ENCODE data around the gene FRMD4A.

FRMD4A gene

DNA sequence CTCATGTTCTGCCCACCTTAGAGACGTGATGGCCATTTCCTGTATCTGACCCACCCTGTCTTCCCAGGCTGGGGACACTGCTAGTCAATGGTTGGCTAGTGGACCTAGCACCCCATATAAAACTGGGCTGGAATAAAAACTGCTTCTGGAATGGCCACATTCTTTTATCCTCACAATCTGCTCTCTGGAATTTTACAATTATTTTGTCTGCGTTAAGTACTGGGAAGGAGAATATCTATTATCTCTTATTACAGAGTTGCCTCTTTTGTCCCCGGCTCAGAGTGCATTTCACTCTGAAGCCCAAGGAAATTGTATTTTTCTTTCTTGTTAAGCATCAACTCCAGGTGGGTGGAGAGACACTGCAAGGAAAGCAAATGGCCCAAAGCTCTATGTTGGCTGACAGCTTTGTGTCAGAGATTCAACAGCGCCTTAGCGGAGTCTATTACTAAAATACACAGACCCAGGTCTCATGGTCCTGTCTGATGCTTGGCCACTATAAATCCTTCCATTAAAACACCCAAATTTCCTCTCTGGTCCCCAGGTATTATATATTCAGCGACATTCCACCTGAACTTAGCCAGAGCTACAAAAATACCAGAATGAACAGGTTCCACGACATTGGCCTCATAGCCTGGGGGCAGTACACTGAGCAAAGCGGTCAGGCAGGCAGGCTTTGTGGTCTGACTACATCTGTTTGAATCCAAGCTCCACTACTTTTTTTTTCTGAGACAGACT lies 622.3 kb downstream of the FRMD4A start:
- H3K9me3 ChIP-seq (replicated peaks in 1 of 2; ENCODE audit: control insufficient read depth in 2 of 2, insufficient read depth in 1 of 2, low read depth in 1 of 2, low read length in 2 of 2): no peaks in the 10 kb centered on the region
- H2AK5ac ChIP-seq (ENCODE audit: low read depth, low read length): no peak overlapping the region
- no peak overlapping the region for H2BK15ac ChIP-seq (ENCODE audit: low read length)
- H3K27me3 ChIP-seq (ENCODE audit: control insufficient read depth in 3 of 3, insufficient read depth in 3 of 3, low read depth in 1 of 3, low read length in 3 of 3): no peaks in the 10 kb centered on the region
- WGBS, 2 donors (ENCODE audit: extremely low coverage in 2 of 2, insufficient read length in 2 of 2, insufficient replicate concordance in 1 of 2): no CpG with 5 or more reads among the region's 8 CpGs
- no peak overlapping the region for H4K8ac ChIP-seq (ENCODE audit: low read depth, low read length)
- peaks cover 2 to 41% of the 10 kb centered on the region in 2 donors for H3K36me3 ChIP-seq (replicated peaks in 1 of 2; ENCODE audit: control insufficient read depth in 2 of 2, insufficient read depth in 2 of 2, low read length in 2 of 2)
- H3K4me3 ChIP-seq (ENCODE audit: low read length in 2 of 2): peak overlapping the region in 1 of 2 donors; percentile 42
- H2AFZ ChIP-seq (ENCODE audit: low read length): peak overlapping the region; percentile 78
- no peak overlapping the region for H4K91ac ChIP-seq (ENCODE audit: low read depth, low read length, poor library complexity)
- H2BK120ac ChIP-seq (ENCODE audit: low read depth, low read length): no peak overlapping the region
- no peak overlapping the region for H2BK5ac ChIP-seq (ENCODE audit: low read length)
- H3K9ac ChIP-seq (ENCODE audit: low read depth, low read length, poor library complexity): no peak overlapping the region
- peak overlapping the region; percentile 9 for H3K18ac ChIP-seq (ENCODE audit: low read length)
- DNase-seq (ENCODE audit: low spot score): no peak
- no peak overlapping the region for H3K4ac ChIP-seq (ENCODE audit: low read length)
- H2BK12ac ChIP-seq (ENCODE audit: low read length): no peak overlapping the region
- H3K14ac ChIP-seq (ENCODE audit: low read length): no peak overlapping the region
- no peak overlapping the region for H3K23ac ChIP-seq (ENCODE audit: low read depth, low read length, poor library complexity)
- H3K4me1 ChIP-seq (ENCODE audit: control insufficient read depth in 2 of 2, insufficient read depth in 1 of 2, low read depth in 1 of 2, low read length in 2 of 2): peaks cover 26 to 40% of the 10 kb centered on the region in 2 donors
- peak overlapping the region; percentile 65 for H3K4me2 ChIP-seq (ENCODE audit: insufficient read depth, low read length, poor library complexity, severe bottlenecking)
- no peaks in the 10 kb centered on the region for H3K79me1 ChIP-seq (ENCODE audit: low read depth, low read length)
- peak overlapping the region; percentile 88 for H3K27ac ChIP-seq (replicated peaks; ENCODE audit: low read length)

DNA sequence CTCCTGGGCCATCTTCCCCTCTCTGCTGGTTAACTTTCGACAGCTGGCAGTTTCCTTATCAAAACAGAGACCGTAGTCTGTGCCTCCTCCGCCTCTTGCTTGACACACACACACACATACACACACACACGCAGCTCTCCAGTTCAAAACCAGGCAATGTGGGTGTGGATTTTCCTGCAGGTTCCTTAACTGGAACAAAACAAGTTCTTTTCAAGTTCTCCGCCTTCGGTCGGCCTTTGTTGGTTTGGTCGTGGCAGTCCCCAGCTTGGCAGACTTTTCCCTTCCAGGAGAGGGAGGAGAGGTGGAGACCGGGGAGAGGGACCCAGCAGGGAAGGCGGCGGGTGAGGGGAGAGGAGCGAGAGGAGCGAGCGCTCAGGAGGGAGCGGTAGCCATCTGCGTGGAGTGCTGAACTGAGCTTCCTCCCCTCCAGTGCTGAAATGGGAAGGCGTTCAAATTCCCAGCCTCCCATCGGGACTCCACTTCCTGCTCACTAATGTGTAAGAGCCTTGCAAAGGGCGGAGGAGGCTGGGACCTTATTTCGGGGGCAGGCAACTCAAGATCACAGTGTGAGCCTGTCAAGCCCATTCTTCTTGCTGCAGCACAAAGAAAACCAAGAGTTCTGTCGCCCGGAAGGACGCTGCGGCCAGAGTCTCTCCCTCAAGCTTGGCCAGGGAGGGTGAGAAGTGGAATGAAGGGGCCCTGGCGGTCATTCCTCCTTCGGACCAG lies 623.4 kb downstream of the FRMD4A start:
- peak overlapping the region; percentile 78 for H2AFZ ChIP-seq (ENCODE audit: low read length)
- H2AK5ac ChIP-seq (ENCODE audit: low read depth, low read length): no peak overlapping the region
- H2BK12ac ChIP-seq (ENCODE audit: low read length): no peak overlapping the region
- no peak overlapping the region for H2BK15ac ChIP-seq (ENCODE audit: low read length)
- H3K9ac ChIP-seq (ENCODE audit: low read depth, low read length, poor library complexity): no peak overlapping the region
- no peak overlapping the region for H2BK120ac ChIP-seq (ENCODE audit: low read depth, low read length)
- no peaks in the 10 kb centered on the region for H3K79me1 ChIP-seq (ENCODE audit: low read depth, low read length)
- H3K36me3 ChIP-seq (replicated peaks in 1 of 2; ENCODE audit: control insufficient read depth in 2 of 2, insufficient read depth in 2 of 2, low read length in 2 of 2): peaks cover 2 to 41% of the 10 kb centered on the region in 2 donors
- no peak overlapping the region for H4K8ac ChIP-seq (ENCODE audit: low read depth, low read length)
- no peak overlapping the region for H3K14ac ChIP-seq (ENCODE audit: low read length)
- H3K18ac ChIP-seq (ENCODE audit: low read length): peak overlapping the region; percentile 91
- H3K4me1 ChIP-seq (ENCODE audit: control insufficient read depth in 2 of 2, insufficient read depth in 1 of 2, low read depth in 1 of 2, low read length in 2 of 2): peaks cover 29 to 36% of the 10 kb centered on the region in 2 donors
- no CpG with 5 or more reads among the region's 26 CpGs for WGBS, 2 donors (ENCODE audit: extremely low coverage in 2 of 2, insufficient read length in 2 of 2, insufficient replicate concordance in 1 of 2)
- peak; percentile 72 for DNase-seq (ENCODE audit: low spot score)
- peak overlapping the region; percentile 65 for H3K4me2 ChIP-seq (ENCODE audit: insufficient read depth, low read length, poor library complexity, severe bottlenecking)
- H2BK5ac ChIP-seq (ENCODE audit: low read length): no peak overlapping the region
- H3K9me3 ChIP-seq (replicated peaks in 1 of 2; ENCODE audit: control insufficient read depth in 2 of 2, insufficient read depth in 1 of 2, low read depth in 1 of 2, low read length in 2 of 2): no peaks in the 10 kb centered on the region
- peak overlapping the region; percentile 88 for H3K27ac ChIP-seq (replicated peaks; ENCODE audit: low read length)
- H3K27me3 ChIP-seq (ENCODE audit: control insufficient read depth in 3 of 3, insufficient read depth in 3 of 3, low read depth in 1 of 3, low read length in 3 of 3): no peaks in the 10 kb centered on the region
- peak overlapping the region; percentile 14 for H3K23ac ChIP-seq (ENCODE audit: low read depth, low read length, poor library complexity)
- H3K4me3 ChIP-seq (ENCODE audit: low read length in 2 of 2): peak overlapping the region; percentile 36 to 42
- H4K91ac ChIP-seq (ENCODE audit: low read depth, low read length, poor library complexity): no peak overlapping the region
- H3K4ac ChIP-seq (ENCODE audit: low read length): no peak overlapping the region

DNA sequence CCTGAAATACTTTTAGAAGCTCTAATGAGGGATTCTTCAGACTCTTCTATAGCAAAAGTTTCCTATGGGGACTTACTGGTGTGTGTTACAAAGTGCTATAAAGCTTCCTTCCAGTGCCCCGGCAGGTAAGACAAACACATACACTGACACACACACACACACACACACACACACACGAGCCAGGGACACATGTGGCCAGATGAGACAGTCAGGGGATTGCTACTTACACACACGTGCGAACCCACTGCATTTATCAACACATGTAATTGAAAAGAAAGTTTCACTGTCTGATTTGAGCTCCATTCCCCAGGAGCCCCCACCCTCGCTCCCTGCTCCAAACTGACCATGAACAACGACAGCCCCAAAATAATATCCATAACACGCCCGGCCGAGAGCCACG lies 624.1 kb downstream of the FRMD4A start:
- no peak overlapping the region for H4K91ac ChIP-seq (ENCODE audit: low read depth, low read length, poor library complexity)
- no peaks in the 10 kb centered on the region for H3K9me3 ChIP-seq (replicated peaks in 1 of 2; ENCODE audit: control insufficient read depth in 2 of 2, insufficient read depth in 1 of 2, low read depth in 1 of 2, low read length in 2 of 2)
- peak overlapping the region; percentile 1 for H3K18ac ChIP-seq (ENCODE audit: low read length)
- H2AFZ ChIP-seq (ENCODE audit: low read length): no peak overlapping the region
- H2BK5ac ChIP-seq (ENCODE audit: low read length): no peak overlapping the region
- H3K27ac ChIP-seq (replicated peaks; ENCODE audit: low read length): no peak overlapping the region
- H3K4me1 ChIP-seq (ENCODE audit: control insufficient read depth in 2 of 2, insufficient read depth in 1 of 2, low read depth in 1 of 2, low read length in 2 of 2): peaks cover 29 to 36% of the 10 kb centered on the region in 2 donors
- H2AK5ac ChIP-seq (ENCODE audit: low read depth, low read length): no peak overlapping the region
- H3K79me1 ChIP-seq (ENCODE audit: low read depth, low read length): no peaks in the 10 kb centered on the region
- H3K4ac ChIP-seq (ENCODE audit: low read length): no peak overlapping the region
- no peaks in the 10 kb centered on the region for H3K27me3 ChIP-seq (ENCODE audit: control insufficient read depth in 3 of 3, insufficient read depth in 3 of 3, low read depth in 1 of 3, low read length in 3 of 3)
- no CpG with 5 or more reads among the region's 10 CpGs for WGBS, 2 donors (ENCODE audit: extremely low coverage in 2 of 2, insufficient read length in 2 of 2, insufficient replicate concordance in 1 of 2)
- no peak overlapping the region for H2BK120ac ChIP-seq (ENCODE audit: low read depth, low read length)
- H3K4me3 ChIP-seq (ENCODE audit: low read length in 2 of 2): peak overlapping the region in 1 of 2 donors; percentile 42
- H3K9ac ChIP-seq (ENCODE audit: low read depth, low read length, poor library complexity): no peak overlapping the region
- no peak for DNase-seq (ENCODE audit: low spot score)
- H3K14ac ChIP-seq (ENCODE audit: low read length): no peak overlapping the region
- H2BK15ac ChIP-seq (ENCODE audit: low read length): no peak overlapping the region
- H3K36me3 ChIP-seq (replicated peaks in 1 of 2; ENCODE audit: control insufficient read depth in 2 of 2, insufficient read depth in 2 of 2, low read length in 2 of 2): peaks cover 2 to 46% of the 10 kb centered on the region in 2 donors
- H4K8ac ChIP-seq (ENCODE audit: low read depth, low read length): peak overlapping the region; percentile 53
- H2BK12ac ChIP-seq (ENCODE audit: low read length): no peak overlapping the region
- H3K4me2 ChIP-seq (ENCODE audit: insufficient read depth, low read length, poor library complexity, severe bottlenecking): peak overlapping the region; percentile 65
- H3K23ac ChIP-seq (ENCODE audit: low read depth, low read length, poor library complexity): no peak overlapping the region

DNA sequence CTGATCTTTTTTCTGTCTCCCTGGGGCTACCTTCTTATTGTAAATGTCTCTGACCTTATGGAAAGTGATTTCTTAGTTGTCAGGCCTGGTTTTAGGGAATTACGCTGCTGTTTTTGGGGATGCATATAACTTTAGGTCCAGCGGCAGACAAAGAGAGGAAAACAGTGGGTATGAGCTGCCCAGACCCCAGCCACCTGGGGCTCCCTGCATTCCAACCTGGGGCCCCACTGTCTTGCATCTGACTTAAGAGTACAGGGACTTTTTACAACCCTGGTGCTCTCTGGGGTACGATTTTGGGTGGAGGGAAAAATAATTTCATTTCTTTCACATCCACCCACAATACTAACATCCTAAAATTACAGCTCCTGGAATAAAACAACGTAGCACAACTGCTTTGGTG lies 624.5 kb downstream of the FRMD4A start:
- WGBS, 2 donors (ENCODE audit: extremely low coverage in 2 of 2, insufficient read length in 2 of 2, insufficient replicate concordance in 1 of 2): no CpG with 5 or more reads among the region's 4 CpGs
- Histone ChIP-seq H3K14ac (ENCODE audit: low read length) (no peak overlapping the region), H4K91ac (ENCODE audit: low read depth, low read length, poor library complexity) (no peak overlapping the region), H2BK5ac (ENCODE audit: low read length) (no peak overlapping the region), H3K79me1 (ENCODE audit: low read depth, low read length) (no peaks in the 10 kb centered on the region), H2BK15ac (ENCODE audit: low read length) (no peak overlapping the region), H3K4ac (ENCODE audit: low read length) (no peak overlapping the region), H3K4me2 (ENCODE audit: insufficient read depth, low read length, poor library complexity, severe bottlenecking) (peak overlapping the region; percentile 65), H3K4me3 (ENCODE audit: low read length in 2 of 2) (peak overlapping the region in 1 of 2 donors; percentile 42), H2AK5ac (ENCODE audit: low read depth, low read length) (no peak overlapping the region), H3K27ac (replicated peaks; ENCODE audit: low read length) (no peak overlapping the region), H2AFZ (ENCODE audit: low read length) (no peak overlapping the region), H3K9ac (ENCODE audit: low read depth, low read length, poor library complexity) (no peak overlapping the region), H3K4me1 (ENCODE audit: control insufficient read depth in 2 of 2, insufficient read depth in 1 of 2, low read depth in 1 of 2, low read length in 2 of 2) (peaks cover 28 to 36% of the 10 kb centered on the region in 2 donors), H3K18ac (ENCODE audit: low read length) (no peak overlapping the region), H2BK120ac (ENCODE audit: low read depth, low read length) (no peak overlapping the region), H3K27me3 (ENCODE audit: control insufficient read depth in 3 of 3, insufficient read depth in 3 of 3, low read depth in 1 of 3, low read length in 3 of 3) (no peaks in the 10 kb centered on the region), H2BK12ac (ENCODE audit: low read length) (no peak overlapping the region), H3K23ac (ENCODE audit: low read depth, low read length, poor library complexity) (peak overlapping the region; percentile 25), H4K8ac (ENCODE audit: low read depth, low read length) (no peak overlapping the region), H3K9me3 (replicated peaks in 1 of 2; ENCODE audit: control insufficient read depth in 2 of 2, insufficient read depth in 1 of 2, low read depth in 1 of 2, low read length in 2 of 2) (no peaks in the 10 kb centered on the region), H3K36me3 (replicated peaks in 1 of 2; ENCODE audit: control insufficient read depth in 2 of 2, insufficient read depth in 2 of 2, low read length in 2 of 2) (peaks cover 3 to 51% of the 10 kb centered on the region in 2 donors)
- DNase-seq (ENCODE audit: low spot score): no peak

Data from neuronal stem cell (in vitro differentiated cells).